ENCODE data around the gene ZBTB48. TPM values are rescaled to one million over a fixed set of nuclear protein-coding genes. Genes with fewer than 3 reads are reported as not detected.

ZBTB48 gene
- total RNA-seq, 1 donor from 2014 or later = 44.2 TPM

DNA sequence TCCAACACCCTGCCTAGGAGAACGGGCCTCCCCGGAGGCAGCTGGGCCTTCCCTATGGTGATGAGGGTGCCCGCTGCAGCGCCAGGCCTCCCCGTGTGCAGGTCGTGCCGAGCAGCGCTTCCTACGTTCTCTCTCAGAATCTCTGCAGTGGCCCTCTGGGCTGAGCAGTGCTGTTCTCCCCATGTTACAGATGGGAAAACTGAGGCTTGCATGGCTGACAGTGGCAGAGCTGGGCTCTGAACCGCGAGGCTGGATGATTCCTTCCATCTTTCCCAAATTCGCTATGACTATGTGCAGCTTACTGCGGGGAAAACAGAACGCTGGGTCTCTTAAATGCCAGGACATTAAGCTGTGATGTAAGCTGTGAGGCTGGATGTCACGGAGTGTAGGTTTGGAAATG lies 14.0 kb downstream of the ZBTB48 start:
- H3K27me3 Mint-ChIP-seq = no peaks in the 10 kb centered on the region
- H3K9me3 Mint-ChIP-seq = no peaks in the 10 kb centered on the region
- TF ChIP-seq, protein P1, sequence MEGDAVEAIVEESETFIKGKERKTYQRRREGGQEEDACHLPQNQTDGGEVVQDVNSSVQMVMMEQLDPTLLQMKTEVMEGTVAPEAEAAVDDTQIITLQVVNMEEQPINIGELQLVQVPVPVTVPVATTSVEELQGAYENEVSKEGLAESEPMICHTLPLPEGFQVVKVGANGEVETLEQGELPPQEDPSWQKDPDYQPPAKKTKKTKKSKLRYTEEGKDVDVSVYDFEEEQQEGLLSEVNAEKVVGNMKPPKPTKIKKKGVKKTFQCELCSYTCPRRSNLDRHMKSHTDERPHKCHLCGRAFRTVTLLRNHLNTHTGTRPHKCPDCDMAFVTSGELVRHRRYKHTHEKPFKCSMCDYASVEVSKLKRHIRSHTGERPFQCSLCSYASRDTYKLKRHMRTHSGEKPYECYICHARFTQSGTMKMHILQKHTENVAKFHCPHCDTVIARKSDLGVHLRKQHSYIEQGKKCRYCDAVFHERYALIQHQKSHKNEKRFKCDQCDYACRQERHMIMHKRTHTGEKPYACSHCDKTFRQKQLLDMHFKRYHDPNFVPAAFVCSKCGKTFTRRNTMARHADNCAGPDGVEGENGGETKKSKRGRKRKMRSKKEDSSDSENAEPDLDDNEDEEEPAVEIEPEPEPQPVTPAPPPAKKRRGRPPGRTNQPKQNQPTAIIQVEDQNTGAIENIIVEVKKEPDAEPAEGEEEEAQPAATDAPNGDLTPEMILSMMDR (conservative IDR thresholded peaks at IDR 0.05) = no peak
- H3K36me3 Mint-ChIP-seq = no peaks in the 10 kb centered on the region
- peaks cover 5% of the 10 kb centered on the region for H3K4me1 Mint-ChIP-seq (ENCODE audit: unreplicated experiment)
- H3K27ac Mint-ChIP-seq = no peak overlapping the region
- DNase-seq (ENCODE audit: extremely low spot score, unreplicated experiment) = no peak
- H3K4me3 Mint-ChIP-seq = no peak overlapping the region

DNA sequence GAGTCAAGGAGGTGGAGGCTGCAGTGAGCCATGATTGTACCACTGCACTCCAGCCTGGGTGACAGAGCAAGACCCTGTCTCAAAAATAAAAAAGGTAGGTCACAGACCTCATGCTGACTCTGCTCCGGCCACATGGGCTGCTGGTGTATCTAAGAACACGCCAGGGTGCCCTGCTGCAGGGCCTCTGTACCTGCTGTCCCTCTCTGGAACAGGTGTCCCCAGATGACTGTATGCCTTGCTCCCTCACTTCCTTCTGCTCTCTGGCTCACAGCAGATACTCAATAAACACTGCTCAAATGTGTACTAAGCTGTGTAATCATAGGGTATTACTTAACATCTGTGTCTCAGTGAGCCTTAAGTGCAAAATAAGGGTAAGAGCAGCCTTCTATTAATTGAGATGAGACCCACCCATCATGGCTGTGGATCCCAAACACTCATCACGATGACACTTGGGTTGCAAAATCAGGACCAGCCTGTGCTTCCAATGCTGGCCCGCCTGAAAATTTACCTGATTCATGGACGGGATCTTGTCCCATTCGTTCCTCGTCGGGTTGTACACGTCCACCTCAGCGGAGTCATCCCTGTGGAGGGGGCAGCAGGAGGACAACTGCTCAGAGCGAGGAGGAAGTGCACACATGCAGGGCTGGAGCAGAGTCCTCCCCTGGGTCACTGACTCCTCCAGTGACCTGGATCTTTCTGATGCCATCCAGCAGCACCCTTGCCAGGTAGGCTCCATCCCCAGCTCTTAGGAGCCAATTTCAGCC lies 15.4 kb downstream of the ZBTB48 start:
- no peak for DNase-seq (ENCODE audit: extremely low spot score, unreplicated experiment)
- Mint-ChIP-seq H3K27me3 (no peaks in the 10 kb centered on the region), H3K36me3 (no peaks in the 10 kb centered on the region), H3K4me1 (ENCODE audit: unreplicated experiment) (peaks cover 5% of the 10 kb centered on the region), H3K4me3 (no peak overlapping the region), H3K9me3 (no peaks in the 10 kb centered on the region), H3K27ac (peak overlapping the region; percentile 70)
- TF ChIP-seq, protein P1 (conservative IDR thresholded peaks at IDR 0.05) = no peak

DNA sequence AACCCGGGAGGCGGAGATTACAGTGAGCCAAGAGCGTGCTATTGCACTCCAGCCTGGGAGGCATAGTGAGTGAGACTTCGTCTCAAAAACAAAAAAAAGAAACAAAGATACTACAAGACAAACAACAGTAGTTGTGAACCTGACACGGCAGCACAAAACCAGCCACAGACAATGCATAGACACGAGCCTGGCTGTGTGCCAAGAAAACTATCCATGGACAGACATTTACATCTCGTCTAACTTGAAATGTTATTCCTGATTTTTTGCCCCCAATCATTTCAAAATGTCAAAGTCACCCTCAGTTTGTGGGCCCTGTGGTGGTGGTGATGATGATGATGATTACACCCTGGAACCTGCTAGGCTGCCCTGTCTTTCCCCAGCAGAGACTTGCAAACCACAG lies 16.6 kb downstream of the ZBTB48 start:
- no peaks in the 10 kb centered on the region for H3K36me3 Mint-ChIP-seq
- no peak overlapping the region for H3K4me3 Mint-ChIP-seq
- H3K27ac Mint-ChIP-seq = no peak overlapping the region
- TF ChIP-seq, protein P1 (conservative IDR thresholded peaks at IDR 0.05) = no peak
- peaks cover 8% of the 10 kb centered on the region for H3K27me3 Mint-ChIP-seq
- no peak for DNase-seq (ENCODE audit: extremely low spot score, unreplicated experiment)
- peaks cover 14% of the 10 kb centered on the region for H3K4me1 Mint-ChIP-seq (ENCODE audit: unreplicated experiment)
- H3K9me3 Mint-ChIP-seq = no peaks in the 10 kb centered on the region

DNA sequence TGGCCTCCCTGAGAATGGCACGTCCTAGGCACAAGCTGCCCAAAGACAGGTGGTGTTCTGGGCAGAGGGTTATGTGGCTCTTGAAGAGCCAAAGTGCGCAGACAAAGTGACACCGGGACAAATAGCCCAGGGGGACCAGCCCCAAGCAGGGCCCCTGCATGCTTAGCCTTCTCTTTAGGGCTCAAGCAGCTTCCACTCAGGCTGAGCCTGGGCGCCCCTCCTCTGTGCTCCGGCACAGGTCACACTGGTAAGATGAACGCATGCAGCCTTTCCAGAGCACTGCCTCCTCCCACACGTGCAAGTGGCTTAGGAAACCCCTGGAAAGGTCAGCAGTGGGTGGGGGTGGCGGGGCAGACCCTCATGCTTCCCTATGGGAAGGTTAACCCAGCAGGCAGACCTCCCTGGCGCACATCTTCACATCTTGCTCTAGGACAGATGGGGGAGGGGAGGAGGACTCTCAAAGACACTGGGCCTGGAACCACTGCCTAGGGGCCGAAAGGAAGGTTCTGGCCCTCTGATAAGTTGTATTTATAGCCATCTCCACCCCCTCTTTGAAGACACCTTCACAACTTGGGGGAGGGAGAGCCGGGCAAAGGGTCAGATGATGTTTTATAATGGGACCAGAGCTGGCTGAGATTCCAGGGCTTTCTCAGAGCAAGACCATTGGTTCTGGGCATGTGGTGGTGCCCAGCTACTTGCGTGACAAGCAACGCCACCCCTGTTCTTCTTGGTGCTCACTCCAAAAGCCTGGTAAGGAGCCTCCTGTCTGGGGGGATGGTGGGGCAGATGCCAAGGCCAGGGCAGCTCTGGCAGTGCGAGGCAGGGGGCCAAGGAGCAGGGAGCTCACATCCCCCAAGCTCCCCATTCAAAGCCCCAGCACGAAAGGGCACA lies 17.3 kb downstream of the ZBTB48 start:
- no peak overlapping the region for H3K27ac Mint-ChIP-seq
- TF ChIP-seq, protein P1 (conservative IDR thresholded peaks at IDR 0.05) = no peak
- H3K36me3 Mint-ChIP-seq = no peaks in the 10 kb centered on the region
- peaks cover 14% of the 10 kb centered on the region for H3K4me1 Mint-ChIP-seq (ENCODE audit: unreplicated experiment)
- no peak for DNase-seq (ENCODE audit: extremely low spot score, unreplicated experiment)
- peak overlapping the region; percentile 47 for H3K4me3 Mint-ChIP-seq
- peaks cover 8% of the 10 kb centered on the region for H3K27me3 Mint-ChIP-seq
- H3K9me3 Mint-ChIP-seq = no peaks in the 10 kb centered on the region

DNA sequence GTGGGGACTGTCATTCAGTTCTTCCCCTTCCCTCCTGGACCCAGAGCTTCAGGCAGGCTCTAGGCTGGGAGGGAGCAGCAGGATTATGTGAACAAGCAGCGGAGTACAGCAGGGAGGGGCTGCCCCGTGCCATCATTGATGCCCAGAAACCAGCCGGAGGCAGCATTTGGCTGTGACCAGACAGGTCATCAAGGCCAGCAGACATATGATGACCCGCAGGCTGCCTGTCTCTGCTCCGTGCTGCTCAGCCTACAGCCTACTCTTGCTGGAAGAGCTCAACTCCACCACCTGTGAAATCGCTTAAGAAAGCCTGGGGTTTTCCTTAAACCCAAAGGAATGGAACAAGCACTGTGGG lies 18.0 kb downstream of the ZBTB48 start:
- Mint-ChIP-seq H3K4me1 (ENCODE audit: unreplicated experiment) (peaks cover 14% of the 10 kb centered on the region), H3K9me3 (no peaks in the 10 kb centered on the region), H3K4me3 (no peak overlapping the region), H3K36me3 (no peaks in the 10 kb centered on the region), H3K27me3 (peaks cover 8% of the 10 kb centered on the region), H3K27ac (no peak overlapping the region)
- TF ChIP-seq, protein P1 (conservative IDR thresholded peaks at IDR 0.05) = no peak
- no peak for DNase-seq (ENCODE audit: extremely low spot score, unreplicated experiment)
